ES-I3 (cell line): ENCODE data around the gene ANKRD27.

Experiments
- H3K36me3 ChIP-seq: 2 replicates; pipeline ENCODE4 v1.6.1; 2013; ENCODE audit warnings: mild to moderate bottlenecking, low read length, control low read depth, moderate library complexity; ENCODE audit not compliant: insufficient read depth
- H3K4me1 ChIP-seq: 2 replicates; pipeline ENCODE4 v1.6.1; 2013; ENCODE audit warnings: mild to moderate bottlenecking, control low read depth, low read length; ENCODE audit not compliant: insufficient read depth
- H3K9ac ChIP-seq: 2 replicates; pipeline ENCODE4 v1.6.1; 2013; ENCODE audit warnings: low read depth, mild to moderate bottlenecking, low read length, moderate library complexity
- H3K9me3 ChIP-seq: 2 replicates; pipeline ENCODE4 v1.6.1; 2013; ENCODE audit warnings: mild to moderate bottlenecking, low read length, moderate library complexity; ENCODE audit not compliant: control insufficient read depth, insufficient read depth

ANKRD27 gene

GRCh38 chr19:32558607-32559228, 116.3 kb downstream of the ANKRD27 start:
- Histone ChIP-seq H3K4me1 (no peaks in the 10 kb centered on the region), H3K9ac (no peak overlapping the region), H3K9me3 (no peaks in the 10 kb centered on the region), H3K36me3 (no peaks in the 10 kb centered on the region)

GRCh38 chr19:32555786-32556185, 119.2 kb downstream of the ANKRD27 start:
- Histone ChIP-seq H3K9ac (no peak overlapping the region), H3K36me3 (no peaks in the 10 kb centered on the region), H3K9me3 (no peaks in the 10 kb centered on the region), H3K4me1 (no peaks in the 10 kb centered on the region)

GRCh38 chr19:32550666-32551065, 124.3 kb downstream of the ANKRD27 start:
- H3K9me3 ChIP-seq: no peaks in the 10 kb centered on the region
- H3K4me1 ChIP-seq: no peaks in the 10 kb centered on the region

More at GRCh38 chr19:32550666-32551065, 124.3 kb downstream of the ANKRD27 start:
- no peak overlapping the region for H3K9ac ChIP-seq
- H3K36me3 ChIP-seq: no peaks in the 10 kb centered on the region
